K562 (cell line): ENCODE results near the gene INVS. TPM values are rescaled to one million over a fixed set of nuclear protein-coding genes. Genes with fewer than 3 reads are reported as not detected.
A peak's percentile ranks its signal among the peaks of the same experiment; 100 is the strongest.

ENCODE experiments used
- ATAC-seq: fragments of 200-7000 bp; cut with Tn5 transposase; 3 replicates; pipeline ENCODE4 v1.9.1; 2020; ENCODE audit warnings: moderate library complexity
- BruUV-seq: library from RNA; stranded (reverse); fragments of 400-500 nt; replicated peaks from 2 replicates; lab custom pipeline; 2021; lab: Mats Ljungman, UMichigan
- CTCF ChIA-PET: fragments of 300-600 bp; formaldehyde crosslinking; extraction: SDS; loops from one replicate; lab custom pipeline; 2021; ENCODE audit warnings: low intra/inter-chr PET ratio; lab: Yijun Ruan, JAX
- POLR2A ChIA-PET: fragments of 300-600, 350-650 bp; sonication (Branson Sonifier 250); formaldehyde crosslinking; extraction: SDS; loops from one replicate; lab custom pipeline; 2021; ENCODE audit warnings: antibody characterized with exemption, inconsistent platforms; lab: Yijun Ruan, JAX
- DNase-seq, 4 experiments: peaks; one replicate each; pipeline versions ENCODE4 v3.0.0 to v3.0.0-alpha.2; 2011 to 2018; ENCODE audit warnings: low spot score in 3 of 4, mixed read lengths in 3 of 4; ENCODE audit errors: extremely low read depth in 1 of 4
- FAIRE-seq: peaks from 2 replicates; lab custom pipeline; 2011; peaks lifted over from hg19 to GRCh38; lab: Jason Lieb, UNC
- H2AFZ ChIP-seq: 2 replicates; pipeline ENCODE4 v1.6.0; 2011; ENCODE audit warnings: low read depth, low read length, control low read depth, inconsistent platforms
- H3K27ac ChIP-seq: fragments of 200-600 bp; 3 replicates; pipeline ENCODE4 v1.8.0; 2011; ENCODE audit warnings: low read depth, mild to moderate bottlenecking, control low read depth, inconsistent platforms, low read length, moderate library complexity, mixed read lengths; ENCODE audit errors: extremely low read depth
- H3K27me3 ChIP-seq, 2 experiments: fragments of 300-600 bp in 1 of 2; 2 replicates in 1 of 2; 3 replicates in 1 of 2; pipeline versions ENCODE4 v1.6.0 to v1.8.0; 2011; ENCODE audit warnings: inconsistent platforms in 2 of 2, low read length in 2 of 2, mild to moderate bottlenecking in 1 of 2, mixed read lengths in 1 of 2, moderate library complexity in 1 of 2; ENCODE audit not compliant: control insufficient read depth in 2 of 2, insufficient read depth in 2 of 2
- H3K36me3 ChIP-seq: fragments of 300-600 bp; 3 replicates; pipeline ENCODE4 v1.8.0; 2011; ENCODE audit warnings: mild to moderate bottlenecking, low read length, inconsistent platforms; ENCODE audit not compliant: control insufficient read depth, insufficient read depth
- H3K4me1 ChIP-seq, 2 experiments: fragments of 200-600 bp in 1 of 2; replicated peaks in 1 of 2; 2 replicates in 1 of 2; 3 replicates in 1 of 2; pipeline versions ENCODE4 v1.5.1 to v1.8.0; 2011; ENCODE audit warnings: inconsistent platforms in 2 of 2, low read length in 2 of 2, mild to moderate bottlenecking in 1 of 2, mixed read lengths in 1 of 2, moderate library complexity in 1 of 2; ENCODE audit not compliant: control insufficient read depth in 2 of 2, insufficient read depth in 2 of 2
- H3K4me2 ChIP-seq: 2 replicates; pipeline ENCODE4 v1.6.1; 2011; ENCODE audit warnings: low read length, control low read depth, inconsistent platforms, mixed read lengths; ENCODE audit not compliant: insufficient read depth
- H3K4me3 ChIP-seq: fragments of 200-600 bp; sonication (generic), shearing (Covaris generic); 2 replicates; pipeline ENCODE4 v1.5.1; 2016; ENCODE audit warnings: control low read depth, inconsistent platforms
- H3K79me2 ChIP-seq: fragments of 200-600 bp; 3 replicates; pipeline ENCODE4 v1.8.0; 2011; ENCODE audit warnings: low read length, inconsistent platforms; ENCODE audit not compliant: control insufficient read depth, insufficient read depth
- H3K9ac ChIP-seq, 2 experiments: 2 replicates each; pipeline versions ENCODE4 v1.6.0 to v1.6.1; 2011; ENCODE audit warnings: low read depth in 2 of 2, low read length in 2 of 2, control low read depth in 1 of 2, inconsistent platforms in 1 of 2, mild to moderate bottlenecking in 1 of 2, mixed read lengths in 1 of 2; ENCODE audit not compliant: insufficient read depth in 1 of 2
- H3K9me1 ChIP-seq: one replicate; pipeline ENCODE4 v1.6.0; 2011; ENCODE audit warnings: inconsistent platforms, mild to moderate bottlenecking, low read length, moderate library complexity; ENCODE audit not compliant: control insufficient read depth, insufficient read depth
- H3K9me3 ChIP-seq: replicated peaks from 2 replicates; pipeline ENCODE4 v1.5.1; 2011; ENCODE audit warnings: low read depth, low read length, inconsistent platforms; ENCODE audit not compliant: control insufficient read depth, insufficient read depth
- H4K20me1 ChIP-seq: replicated peaks from 2 replicates; pipeline ENCODE4 v1.6.1; 2011; ENCODE audit warnings: low read length, inconsistent platforms, mixed read lengths; ENCODE audit not compliant: control insufficient read depth, insufficient read depth
- BRCA1 ChIP-seq, 2 experiments: fragments of 450-650 bp in 1 of 2; sonication (generic) in 1 of 2; formaldehyde crosslinking in 1 of 2; IDR thresholded peaks; 2 replicates each; pipeline versions ENCODE4 v1.5.0 to v1.6.1; 2017 to 2020; ENCODE audit warnings: mild to moderate bottlenecking in 1 of 2, missing genetic modification reagents in 1 of 2
- CEBPB ChIP-seq: fragments of 450-650 bp; IDR thresholded peaks from 2 replicates; pipeline ENCODE4 v1.6.1; 2016; ENCODE audit warnings: missing genetic modification characterization, missing compliant biosample characterization
- CEBPG ChIP-seq, 3 experiments: fragments of 200-800 bp in 1 of 3; sonication (Bioruptor generic) in 1 of 3; sonication (generic) in 1 of 3; formaldehyde crosslinking in 1 of 3; IDR thresholded peaks in 2 of 3; conservative IDR thresholded peaks in 1 of 3; 2 replicates each; pipeline versions ENCODE4 v1.6.1 to v1.8.0; 2016 to 2022; ENCODE audit warnings: missing compliant biosample characterization in 2 of 3, missing genetic modification characterization in 2 of 3, mild to moderate bottlenecking in 1 of 3, missing genetic modification reagents in 1 of 3
- DMBX1 ChIP-seq: fragments of 250-450 bp; sonication (Bioruptor Pico); IDR thresholded peaks from 2 replicates; pipeline ENCODE4 v1.8.0; 2022; ENCODE audit warnings: inconsistent platforms, mild to moderate bottlenecking, moderate library complexity, borderline replicate concordance
- E2F3 ChIP-seq: fragments of 250-450 bp; sonication (Bioruptor Pico); IDR thresholded peaks from 2 replicates; pipeline ENCODE4 v1.4.0; 2020; ENCODE audit warnings: mild to moderate bottlenecking
- PYGO2 ChIP-seq: fragments of 450-650 bp; IDR thresholded peaks from 2 replicates; pipeline ENCODE4 v1.6.1; 2016; ENCODE audit warnings: mild to moderate bottlenecking, missing genetic modification characterization, moderate library complexity, missing compliant biosample characterization
- RFX5 ChIP-seq: IDR thresholded peaks from 2 replicates; pipeline ENCODE4 v1.6.1; 2011; ENCODE audit warnings: low read depth, mild to moderate bottlenecking, improper control_type of control experiment, low read length
- SMAD3 ChIP-seq: fragments of 450-650 bp; formaldehyde crosslinking; conservative IDR thresholded peaks from 2 replicates; pipeline ENCODE4 v1.4.0; 2020; ENCODE audit warnings: mild to moderate bottlenecking
- WGBS: fragments of 100-300 bp; shearing (Covaris generic); methylation state at CpG from one replicate; pipeline ENCODE4 v1.1.6; 2016; ENCODE audit warnings: low coverage, mixed read lengths; ENCODE audit not compliant: insufficient coverage; ENCODE audit errors: missing lambda C conversion rate; 5-methylcytosine and 5-hydroxymethylcytosine counted together
- in situ Hi-C: fragments of 300-500 bp; cut with MboI; formaldehyde crosslinking; loops from 4 replicates; pipeline ENCODE4 v1.15.0; 2018; ENCODE audit warnings: inconsistent platforms, mixed read lengths
- intact Hi-C: fragments of 100-400 bp; cut with micrococcal nuclease; formaldehyde crosslinking; loops from 2 replicates; pipeline ENCODE4 v1.14.2; 2022
- polyA plus RNA-seq, 8 experiments: library from polyadenylated mRNA; depleted of rRNA in 4 of 8; stranded (reverse) in 5 of 8; unstranded in 3 of 8; fragments of >200 nt; fragmentation: Nextera tagmentation in 2 of 8; fragmentation: Illumina TruSeq in 1 of 8; extraction: Ambion mirVana in 2 of 8; extraction: Trizol in 1 of 8; gene quantifications; 2 replicates each; pipeline versions ENCODE4 v1.2.1 to v1.2.3, GENCODE V29; 2011 to 2014; ENCODE audit warnings: inconsistent platforms in 1 of 8, missing spikeins in 1 of 8
- total RNA-seq, 7 experiments: library from RNA; depleted of rRNA in 6 of 7; stranded (reverse); fragments of >200 nt in 6 of 7; fragmentation: Illumina TruSeq in 2 of 7; extraction: Trizol in 2 of 7; gene quantifications; 2 replicates each; pipeline versions ENCODE4 v1.2.1 to v1.2.3, GENCODE V29; 2011 to 2021; ENCODE audit warnings: low replicate concordance in 1 of 7
- TF ChIP-seq, protein P1 (sequence below): fragments of 450-650 bp; IDR thresholded peaks from 2 replicates; pipeline ENCODE4 v1.6.1; 2016
- TF ChIP-seq, protein P2 (sequence below): fragments of 250-450 bp; sonication (Bioruptor Pico); IDR thresholded peaks from 2 replicates; pipeline ENCODE4 v1.8.0; 2021; ENCODE audit warnings: mild to moderate bottlenecking, moderate library complexity

The INVS gene
- total and polyA plus RNA-seq, 9 of the 15 experiments (the other 6 are each of a cell fraction or from before 2014, with no cell fraction given), result 0.77 to 18.5 (median 10.0) TPM

DNA sequence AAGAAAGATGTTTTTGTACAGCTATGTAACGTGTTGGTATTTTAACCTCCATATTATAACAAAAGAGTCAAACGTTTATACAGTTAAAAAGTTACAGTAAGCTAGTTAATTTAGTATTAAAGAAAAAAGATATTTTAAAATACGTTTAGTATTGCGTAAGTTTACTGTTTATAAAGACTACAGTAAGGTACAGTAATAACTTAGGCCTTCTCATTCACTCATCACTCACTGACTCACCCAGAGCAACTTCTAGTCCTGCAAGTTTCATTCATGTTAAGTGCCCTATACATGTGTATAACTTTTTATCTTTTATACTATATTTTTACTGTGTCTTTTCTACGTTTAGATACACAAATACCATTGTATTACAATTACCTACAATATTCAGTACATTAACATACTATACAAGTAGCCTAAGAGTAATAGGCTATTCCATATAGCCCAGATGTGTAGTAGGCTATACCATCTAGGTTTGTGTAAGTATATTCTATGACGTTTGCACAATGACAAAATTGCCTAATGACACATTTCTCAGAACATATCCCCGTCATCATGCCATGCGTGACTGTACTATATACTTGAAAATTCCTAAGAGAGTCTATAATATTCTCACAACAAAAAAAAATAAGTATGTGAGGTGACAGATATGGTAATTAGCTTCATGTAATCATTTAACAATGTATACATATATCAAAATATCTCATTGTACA is 34.0 kb upstream of the INVS start:
- FAIRE-seq (no peak), ATAC-seq (peak; percentile 61)
- in situ Hi-C loops, result no loop called here

DNA sequence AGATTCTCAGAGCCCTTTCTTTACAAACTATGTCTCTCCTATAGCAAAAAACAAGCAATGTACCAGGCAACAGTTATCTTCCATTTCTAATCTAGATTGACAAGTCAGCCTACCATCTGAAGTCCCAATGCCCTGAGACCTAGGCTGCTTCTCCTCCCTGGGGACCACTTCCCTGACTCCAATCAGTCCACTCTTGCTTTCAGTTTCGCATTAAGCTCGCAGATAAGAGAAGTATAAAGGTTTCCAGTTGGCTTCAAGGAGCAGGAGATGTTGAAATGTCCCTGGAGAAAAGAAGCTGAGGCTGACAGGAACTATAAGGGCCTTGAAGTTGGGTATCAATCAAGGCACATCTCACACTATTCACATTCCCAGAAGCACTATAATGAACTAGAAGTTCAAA is 32.5 kb upstream of the INVS start:
- no peaks in the 10 kb centered on the region for H3K27me3 ChIP-seq
- no peak overlapping the region for H3K4me3 ChIP-seq
- no peak overlapping the region for H2AFZ ChIP-seq
- no peak overlapping the region; a peak in 1 of 4 replicates for H3K9ac ChIP-seq
- no TSS peak for BruUV-seq
- H3K9me3 ChIP-seq, result no peaks in the 10 kb centered on the region
- in situ Hi-C loops (no loop called here), intact Hi-C loops (no loop called here)
- no peak overlapping the region; the same call in 1 of the 2 replicates for H3K4me2 ChIP-seq
- no peaks in the 10 kb centered on the region for H4K20me1 ChIP-seq
- ATAC-seq (peak; percentile 31), DNase-seq (peak in 1 of 4 experiments; percentile 30), FAIRE-seq (peak; percentile 11)
- H3K4me1 ChIP-seq, result peaks cover 13 to 26% of the 10 kb centered on the region in 2 experiments; a peak in 4 of 5 replicates
- no peaks in the 10 kb centered on the region for H3K9me1 ChIP-seq
- peak overlapping the region; percentile 55; the same call in 2 of the 3 replicates for H3K27ac ChIP-seq
- CTCF ChIA-PET, result interaction anchor here (0.6 kb wide), 1 partner anchor 24 kb away, joined by 3 read pairs; no protein-coding TSS in a partner anchor
- TF ChIP-seq, protein P1, sequence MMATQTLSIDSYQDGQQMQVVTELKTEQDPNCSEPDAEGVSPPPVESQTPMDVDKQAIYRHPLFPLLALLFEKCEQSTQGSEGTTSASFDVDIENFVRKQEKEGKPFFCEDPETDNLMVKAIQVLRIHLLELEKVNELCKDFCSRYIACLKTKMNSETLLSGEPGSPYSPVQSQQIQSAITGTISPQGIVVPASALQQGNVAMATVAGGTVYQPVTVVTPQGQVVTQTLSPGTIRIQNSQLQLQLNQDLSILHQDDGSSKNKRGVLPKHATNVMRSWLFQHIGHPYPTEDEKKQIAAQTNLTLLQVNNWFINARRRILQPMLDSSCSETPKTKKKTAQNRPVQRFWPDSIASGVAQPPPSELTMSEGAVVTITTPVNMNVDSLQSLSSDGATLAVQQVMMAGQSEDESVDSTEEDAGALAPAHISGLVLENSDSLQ, result peak; percentile 59
- TF ChIP-seq, protein P2, sequence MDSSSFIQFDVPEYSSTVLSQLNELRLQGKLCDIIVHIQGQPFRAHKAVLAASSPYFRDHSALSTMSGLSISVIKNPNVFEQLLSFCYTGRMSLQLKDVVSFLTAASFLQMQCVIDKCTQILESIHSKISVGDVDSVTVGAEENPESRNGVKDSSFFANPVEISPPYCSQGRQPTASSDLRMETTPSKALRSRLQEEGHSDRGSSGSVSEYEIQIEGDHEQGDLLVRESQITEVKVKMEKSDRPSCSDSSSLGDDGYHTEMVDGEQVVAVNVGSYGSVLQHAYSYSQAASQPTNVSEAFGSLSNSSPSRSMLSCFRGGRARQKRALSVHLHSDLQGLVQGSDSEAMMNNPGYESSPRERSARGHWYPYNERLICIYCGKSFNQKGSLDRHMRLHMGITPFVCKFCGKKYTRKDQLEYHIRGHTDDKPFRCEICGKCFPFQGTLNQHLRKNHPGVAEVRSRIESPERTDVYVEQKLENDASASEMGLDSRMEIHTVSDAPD (CRISPR knock-in tag), result no peak
- TF ChIP-seq BRCA1 (IDR thresholded peaks at IDR 0.05) (no peak), BRCA1 (CRISPR knock-in tag; IDR thresholded peaks at IDR 0.05) (no peak), PYGO2 (tag) (no peak), CEBPB (tag) (peak; percentile 38; the same call in 1 of the 2 replicates), SMAD3 (CRISPR knock-in tag) (no peak)
- POLR2A ChIA-PET, result interaction anchor here (0.7 to 2.2 kb wide), 4 partner anchors 8 to 149 kb away, joined by 3 to 6 read pairs (median 4); no protein-coding TSS in a partner anchor
- 25% methylated on average over 2 of the region's 2 CpGs for WGBS
- 0 out of 3 replicates have a peak, but pooled peaks cover 2% of the 10 kb centered on the region for H3K36me3 ChIP-seq
- peaks cover 72% of the 10 kb centered on the region for H3K79me2 ChIP-seq

More for the DNA sequence above, 34.0 kb upstream of the INVS start:
- Histone ChIP-seq H3K4me3 (no peak overlapping the region), H3K27ac (peak overlapping the region; percentile 7; the same call in 1 of the 3 replicates), H3K9ac (no peak overlapping the region), H2AFZ (no peak overlapping the region), H3K4me1 (peaks cover 6 to 14% of the 10 kb centered on the region in 2 experiments; a peak in 3 of 5 replicates), H3K4me2 (no peak overlapping the region), H3K9me3 (no peaks in the 10 kb centered on the region)
- CTCF ChIA-PET, result no interaction called here
- intact Hi-C loops, result no loop called here
- no peak for DNase-seq
- TF ChIP-seq CEBPG (CRISPR knock-in tag; IDR thresholded peaks at IDR 0.05) (no peak), CEBPG (tag; conservative IDR thresholded peaks at IDR 0.05 in 1 of 2, IDR thresholded peaks at IDR 0.05 in 1 of 2) (peak; percentile 85 to 88), CEBPB (tag) (peak; percentile 92), RFX5 (no peak), E2F3 (CRISPR knock-in tag) (no peak), DMBX1 (no peak)
- TF ChIP-seq, all 486 proteins: peak for 2
- no TSS peak for BruUV-seq
- H4K20me1 ChIP-seq, result no peaks in the 10 kb centered on the region
- no peaks in the 10 kb centered on the region for H3K27me3 ChIP-seq
- no peaks in the 10 kb centered on the region for H3K9me1 ChIP-seq
- WGBS, result 54% methylated on average over 8 of the region's 8 CpGs
- H3K36me3 ChIP-seq, result peaks cover 2% of the 10 kb centered on the region; the same call in 1 of the 3 replicates
- POLR2A ChIA-PET, result interaction anchor here (0.5 to 2.2 kb wide), 4 partner anchors 8 to 21 kb away, joined by 3 to 6 read pairs (median 4); no protein-coding TSS in a partner anchor
- peaks cover 59% of the 10 kb centered on the region for H3K79me2 ChIP-seq
